ENCODE results near the gene MCEMP1. TPM values are rescaled to one million over a fixed set of nuclear protein-coding genes. Genes with fewer than 3 reads are reported as not detected.
A peak's percentile ranks its signal among the peaks of the same experiment; 100 is the strongest.

MCEMP1 gene
- polyA plus RNA-seq, 1 donor from 2014 or later, result not detected

- H3K4me2 ChIP-seq (ENCODE audit: low read length), result no peak overlapping the region
- no peak overlapping the region for H3K4me3 ChIP-seq (ENCODE audit: low read length)
- no peaks in the 10 kb centered on the region for H3K9me2 ChIP-seq (ENCODE audit: insufficient read depth, low read length)
- H3K27me3 ChIP-seq (ENCODE audit: insufficient read depth, low read depth, low read length), result no peaks in the 10 kb centered on the region
- no peaks in the 10 kb centered on the region for H3F3A ChIP-seq (ENCODE audit: insufficient read depth, low read length, poor library complexity, severe bottlenecking)
- no peaks in the 10 kb centered on the region for H3K79me2 ChIP-seq (replicated peaks; ENCODE audit: insufficient read depth, low read length)
- H3K27ac ChIP-seq (ENCODE audit: low read length), result no peak overlapping the region
- no peaks in the 10 kb centered on the region for H3K36me3 ChIP-seq (ENCODE audit: insufficient read depth, low read length)
- H3K9ac ChIP-seq (ENCODE audit: low read length), result no peak overlapping the region
- TF ChIP-seq, protein P1, sequence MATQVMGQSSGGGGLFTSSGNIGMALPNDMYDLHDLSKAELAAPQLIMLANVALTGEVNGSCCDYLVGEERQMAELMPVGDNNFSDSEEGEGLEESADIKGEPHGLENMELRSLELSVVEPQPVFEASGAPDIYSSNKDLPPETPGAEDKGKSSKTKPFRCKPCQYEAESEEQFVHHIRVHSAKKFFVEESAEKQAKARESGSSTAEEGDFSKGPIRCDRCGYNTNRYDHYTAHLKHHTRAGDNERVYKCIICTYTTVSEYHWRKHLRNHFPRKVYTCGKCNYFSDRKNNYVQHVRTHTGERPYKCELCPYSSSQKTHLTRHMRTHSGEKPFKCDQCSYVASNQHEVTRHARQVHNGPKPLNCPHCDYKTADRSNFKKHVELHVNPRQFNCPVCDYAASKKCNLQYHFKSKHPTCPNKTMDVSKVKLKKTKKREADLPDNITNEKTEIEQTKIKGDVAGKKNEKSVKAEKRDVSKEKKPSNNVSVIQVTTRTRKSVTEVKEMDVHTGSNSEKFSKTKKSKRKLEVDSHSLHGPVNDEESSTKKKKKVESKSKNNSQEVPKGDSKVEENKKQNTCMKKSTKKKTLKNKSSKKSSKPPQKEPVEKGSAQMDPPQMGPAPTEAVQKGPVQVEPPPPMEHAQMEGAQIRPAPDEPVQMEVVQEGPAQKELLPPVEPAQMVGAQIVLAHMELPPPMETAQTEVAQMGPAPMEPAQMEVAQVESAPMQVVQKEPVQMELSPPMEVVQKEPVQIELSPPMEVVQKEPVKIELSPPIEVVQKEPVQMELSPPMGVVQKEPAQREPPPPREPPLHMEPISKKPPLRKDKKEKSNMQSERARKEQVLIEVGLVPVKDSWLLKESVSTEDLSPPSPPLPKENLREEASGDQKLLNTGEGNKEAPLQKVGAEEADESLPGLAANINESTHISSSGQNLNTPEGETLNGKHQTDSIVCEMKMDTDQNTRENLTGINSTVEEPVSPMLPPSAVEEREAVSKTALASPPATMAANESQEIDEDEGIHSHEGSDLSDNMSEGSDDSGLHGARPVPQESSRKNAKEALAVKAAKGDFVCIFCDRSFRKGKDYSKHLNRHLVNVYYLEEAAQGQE (IDR thresholded peaks at IDR 0.05; ENCODE audit: borderline replicate concordance), result no peak
- TF ChIP-seq TAF1 (IDR thresholded peaks at IDR 0.05; ENCODE audit: low read depth) (no peak), MXI1 (conservative IDR thresholded peaks at IDR 0.05; ENCODE audit: poor library complexity, severe bottlenecking) (no peak), SMC3 (conservative IDR thresholded peaks at IDR 0.05; ENCODE audit: poor library complexity) (no peak), EP300 (conservative IDR thresholded peaks at IDR 0.05; ENCODE audit: poor library complexity, severe bottlenecking) (no peak), EZH2 (IDR thresholded peaks at IDR 0.05; ENCODE audit: borderline replicate concordance, insufficient read depth, low read length, poor library complexity, severe bottlenecking) (no peak), POLR2AphosphoS5 (IDR thresholded peaks at IDR 0.05) (no peak), RAD21 (conservative IDR thresholded peaks at IDR 0.05) (no peak)
- TF ChIP-seq, protein P2, sequence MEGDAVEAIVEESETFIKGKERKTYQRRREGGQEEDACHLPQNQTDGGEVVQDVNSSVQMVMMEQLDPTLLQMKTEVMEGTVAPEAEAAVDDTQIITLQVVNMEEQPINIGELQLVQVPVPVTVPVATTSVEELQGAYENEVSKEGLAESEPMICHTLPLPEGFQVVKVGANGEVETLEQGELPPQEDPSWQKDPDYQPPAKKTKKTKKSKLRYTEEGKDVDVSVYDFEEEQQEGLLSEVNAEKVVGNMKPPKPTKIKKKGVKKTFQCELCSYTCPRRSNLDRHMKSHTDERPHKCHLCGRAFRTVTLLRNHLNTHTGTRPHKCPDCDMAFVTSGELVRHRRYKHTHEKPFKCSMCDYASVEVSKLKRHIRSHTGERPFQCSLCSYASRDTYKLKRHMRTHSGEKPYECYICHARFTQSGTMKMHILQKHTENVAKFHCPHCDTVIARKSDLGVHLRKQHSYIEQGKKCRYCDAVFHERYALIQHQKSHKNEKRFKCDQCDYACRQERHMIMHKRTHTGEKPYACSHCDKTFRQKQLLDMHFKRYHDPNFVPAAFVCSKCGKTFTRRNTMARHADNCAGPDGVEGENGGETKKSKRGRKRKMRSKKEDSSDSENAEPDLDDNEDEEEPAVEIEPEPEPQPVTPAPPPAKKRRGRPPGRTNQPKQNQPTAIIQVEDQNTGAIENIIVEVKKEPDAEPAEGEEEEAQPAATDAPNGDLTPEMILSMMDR (IDR thresholded peaks at IDR 0.05; ENCODE audit: poor library complexity, severe bottlenecking), result no peak
- H2AFZ ChIP-seq (ENCODE audit: low read depth, low read length), result no peak overlapping the region
- no peaks in the 10 kb centered on the region for H3K9me3 ChIP-seq (ENCODE audit: low read length)
- H4K20me1 ChIP-seq (ENCODE audit: insufficient read depth), result no peaks in the 10 kb centered on the region
These were observed 19.6 kb upstream of the MCEMP1 start for GRCh38 chr19:7657131-7657751.

- peak overlapping the region; percentile 64 for H3K27ac ChIP-seq (ENCODE audit: low read length)
- TF ChIP-seq POLR2AphosphoS5 (IDR thresholded peaks at IDR 0.05), result peak; percentile 12
- peak; percentile 16 for TF ChIP-seq EP300 (conservative IDR thresholded peaks at IDR 0.05; ENCODE audit: poor library complexity, severe bottlenecking)
- no peak for TF ChIP-seq MXI1 (conservative IDR thresholded peaks at IDR 0.05; ENCODE audit: poor library complexity, severe bottlenecking)
- no peak for TF ChIP-seq EZH2 (IDR thresholded peaks at IDR 0.05; ENCODE audit: borderline replicate concordance, insufficient read depth, low read length, poor library complexity, severe bottlenecking)
- TF ChIP-seq TAF1 (IDR thresholded peaks at IDR 0.05; ENCODE audit: low read depth), result no peak
- H3K27me3 ChIP-seq (ENCODE audit: insufficient read depth, low read depth, low read length), result no peaks in the 10 kb centered on the region
These were observed 18.6 kb upstream of the MCEMP1 start for GRCh38 chr19:7658219-7658686.

More at GRCh38 chr19:7658219-7658686, 18.6 kb upstream of the MCEMP1 start:
- Histone ChIP-seq H2AFZ (ENCODE audit: low read depth, low read length) (no peak overlapping the region), H3K4me2 (ENCODE audit: low read length) (no peak overlapping the region), H3K9me2 (ENCODE audit: insufficient read depth, low read length) (no peaks in the 10 kb centered on the region), H3F3A (ENCODE audit: insufficient read depth, low read length, poor library complexity, severe bottlenecking) (no peaks in the 10 kb centered on the region), H3K9me3 (ENCODE audit: low read length) (no peaks in the 10 kb centered on the region), H3K36me3 (ENCODE audit: insufficient read depth, low read length) (no peaks in the 10 kb centered on the region), H3K9ac (ENCODE audit: low read length) (no peak overlapping the region), H4K20me1 (ENCODE audit: insufficient read depth) (no peaks in the 10 kb centered on the region), H3K79me2 (replicated peaks; ENCODE audit: insufficient read depth, low read length) (no peaks in the 10 kb centered on the region), H3K4me3 (ENCODE audit: low read length) (no peak overlapping the region)
